H9 (cell line): ENCODE measurements around the gene MINDY4. TPM values are rescaled to one million over a fixed set of nuclear protein-coding genes. Genes with fewer than 3 reads are reported as not detected.

Experiments used
- DNase-seq: peaks from one replicate; pipeline ENCODE4 v3.0.0-alpha.2; 2017
- H2AFZ ChIP-seq: one replicate; pipeline ENCODE4 v1.6.1; 2013; ENCODE audit warnings: mild to moderate bottlenecking, low read length, control low read depth, moderate library complexity
- H2AK5ac ChIP-seq: 2 replicates; pipeline ENCODE4 v1.6.1; 2013; ENCODE audit warnings: low read length, control low read depth, mixed read lengths; ENCODE audit not compliant: insufficient read length
- H2BK120ac ChIP-seq: one replicate; pipeline ENCODE4 v1.6.1; 2013; ENCODE audit warnings: low read depth, mild to moderate bottlenecking, low read length, control low read depth, inconsistent platforms; ENCODE audit not compliant: poor library complexity, severe bottlenecking
- H2BK12ac ChIP-seq: 2 replicates; pipeline ENCODE4 v1.6.1; 2013; ENCODE audit warnings: low read length, control low read depth, mixed read lengths, low read depth; ENCODE audit not compliant: insufficient read length
- H2BK15ac ChIP-seq: 2 replicates; pipeline ENCODE4 v1.6.1; 2013; ENCODE audit warnings: low read depth, low read length, control low read depth
- H2BK20ac ChIP-seq: one replicate; pipeline ENCODE4 v1.6.1; 2013; ENCODE audit warnings: low read depth, mild to moderate bottlenecking, low read length, control low read depth, inconsistent platforms; ENCODE audit not compliant: poor library complexity, severe bottlenecking
- H2BK5ac ChIP-seq: 2 replicates; pipeline ENCODE4 v1.6.1; 2013; ENCODE audit warnings: low read length, control low read depth, mixed read lengths; ENCODE audit not compliant: insufficient read length
- H3K14ac ChIP-seq: 2 replicates; pipeline ENCODE4 v1.6.1; 2013; ENCODE audit warnings: low read length, control low read depth; ENCODE audit not compliant: insufficient read depth
- H3K18ac ChIP-seq: 2 replicates; pipeline ENCODE4 v1.6.1; 2013; ENCODE audit warnings: low read depth, mild to moderate bottlenecking, mixed read lengths, low read length, control low read depth; ENCODE audit not compliant: insufficient read length
- H3K23ac ChIP-seq: 2 replicates; pipeline ENCODE4 v1.6.1; 2013; ENCODE audit warnings: low read length, control low read depth, mixed read lengths, low read depth; ENCODE audit not compliant: insufficient read length
- H3K23me2 ChIP-seq: 2 replicates; pipeline ENCODE4 v1.6.1; 2013; ENCODE audit warnings: low read depth, mild to moderate bottlenecking, mixed read lengths, low read length, control low read depth; ENCODE audit not compliant: insufficient read length, poor library complexity, severe bottlenecking
- H3K27ac ChIP-seq: 2 replicates; pipeline ENCODE4 v1.5.1; 2013; ENCODE audit warnings: low read length, control low read depth, mixed read lengths, low read depth; ENCODE audit not compliant: insufficient read length
- H3K27me3 ChIP-seq: 2 replicates; pipeline ENCODE4 v1.6.1; 2013; ENCODE audit warnings: low read length, control low read depth, inconsistent platforms; ENCODE audit not compliant: insufficient read depth
- H3K4ac ChIP-seq: 2 replicates; pipeline ENCODE4 v1.6.1; 2013; ENCODE audit warnings: low read depth, mild to moderate bottlenecking, control low read depth, inconsistent platforms, low read length, moderate library complexity
- H3K4me1 ChIP-seq: 2 replicates; pipeline ENCODE4 v1.6.1; 2013; ENCODE audit warnings: low read length, control low read depth, inconsistent platforms; ENCODE audit not compliant: insufficient read depth
- H3K4me2 ChIP-seq: 2 replicates; pipeline ENCODE4 v1.6.1; 2013; ENCODE audit warnings: low read length, control low read depth, mixed read lengths; ENCODE audit not compliant: insufficient read length, insufficient read depth
- H3K56ac ChIP-seq: 2 replicates; pipeline ENCODE4 v1.6.1; 2013; ENCODE audit warnings: low read depth, mild to moderate bottlenecking, mixed read lengths, low read length, control low read depth; ENCODE audit not compliant: insufficient read length
- H3K79me1 ChIP-seq: 2 replicates; pipeline ENCODE4 v1.6.1; 2013; ENCODE audit warnings: low read depth, mild to moderate bottlenecking, moderate library complexity, low read length, control low read depth, inconsistent platforms; ENCODE audit not compliant: insufficient read depth, poor library complexity, severe bottlenecking
- H3K79me2 ChIP-seq: 2 replicates; pipeline ENCODE4 v1.6.1; 2013; ENCODE audit warnings: low read length, control low read depth, inconsistent platforms; ENCODE audit not compliant: insufficient read depth
- H3K9ac ChIP-seq: 2 replicates; pipeline ENCODE4 v1.6.1; 2013; ENCODE audit warnings: low read length, control low read depth, mixed read lengths; ENCODE audit not compliant: insufficient read length; ENCODE audit errors: extremely low read depth
- H3K9me3 ChIP-seq: one replicate; pipeline ENCODE4 v1.6.1; 2013; ENCODE audit warnings: low read depth, low read length, inconsistent platforms; ENCODE audit not compliant: control insufficient read depth
- H3T11ph ChIP-seq: one replicate; pipeline ENCODE4 v1.6.1; 2013; ENCODE audit warnings: mild to moderate bottlenecking, low read length, control low read depth, inconsistent platforms
- H4K20me1 ChIP-seq: one replicate; pipeline ENCODE4 v1.6.1; 2013; ENCODE audit not compliant: control insufficient read depth, insufficient read length, insufficient read depth
- H4K5ac ChIP-seq: 2 replicates; pipeline ENCODE4 v1.6.1; 2013; ENCODE audit warnings: low read depth, mild to moderate bottlenecking, mixed read lengths, low read length, control low read depth; ENCODE audit not compliant: insufficient read length
- H4K8ac ChIP-seq: replicated peaks from 2 replicates; pipeline ENCODE4 v1.6.1; 2013; ENCODE audit warnings: low read length, control low read depth, mixed read lengths, low read depth; ENCODE audit not compliant: insufficient read length
- H4K91ac ChIP-seq: 2 replicates; pipeline ENCODE4 v1.6.1; 2013; ENCODE audit warnings: low read depth, mild to moderate bottlenecking, moderate library complexity, mixed read lengths, low read length, control low read depth; ENCODE audit not compliant: insufficient read length
- H3K27ac Mint-ChIP-seq, 3 experiments: 2 replicates in 2 of 3; 3 replicates in 1 of 3; pipeline ENCODE4 v1.8.0; 2020 to 2021; ENCODE audit warnings: mixed read lengths in 3 of 3, mild to moderate bottlenecking in 1 of 3, moderate library complexity in 1 of 3
- H3K27me3 Mint-ChIP-seq: 2 replicates; pipeline ENCODE4 v1.8.0; 2021; ENCODE audit warnings: low read depth, mild to moderate bottlenecking, moderate library complexity, mixed read lengths
- H3K36me3 Mint-ChIP-seq, 3 experiments: 2 replicates in 2 of 3; 3 replicates in 1 of 3; pipeline ENCODE4 v1.8.0; 2020 to 2021; ENCODE audit warnings: low read depth in 3 of 3, mixed read lengths in 3 of 3; ENCODE audit not compliant: insufficient read depth in 1 of 3
- H3K4me1 Mint-ChIP-seq, 2 experiments: 2 replicates each; pipeline ENCODE4 v1.8.0; 2020; ENCODE audit warnings: mixed read lengths in 2 of 2
- H3K4me3 Mint-ChIP-seq, 2 experiments: 2 replicates in 1 of 2; 3 replicates in 1 of 2; pipeline ENCODE4 v1.8.0; 2020 to 2021; ENCODE audit warnings: mild to moderate bottlenecking in 2 of 2, mixed read lengths in 2 of 2, moderate library complexity in 1 of 2
- H3K9me3 Mint-ChIP-seq, 2 experiments: 2 replicates in 1 of 2; 3 replicates in 1 of 2; pipeline ENCODE4 v1.8.0; 2020; ENCODE audit warnings: mild to moderate bottlenecking in 2 of 2, mixed read lengths in 2 of 2, moderate library complexity in 1 of 2
- CTCF ChIP-seq: fragments of 200-600 bp; sonication (generic); conservative IDR thresholded peaks from 3 replicates; pipeline ENCODE4 v1.8.0; 2021; ENCODE audit warnings: antibody characterized with exemption, mild to moderate bottlenecking
- WGBS: extraction: QIAGEN DNeasy Blood & Tissue Kit; methylation state at CpG from one replicate; pipeline ENCODE4 v1.1.7; 2013; ENCODE audit warnings: missing lambda C conversion rate, low lambda C conversion rate, mixed read lengths; ENCODE audit not compliant: insufficient read length; ENCODE audit errors: extremely low coverage; 5-methylcytosine and 5-hydroxymethylcytosine counted together
- total RNA-seq: library from RNA; stranded (reverse); gene quantifications from 2 replicates; pipeline ENCODE4 v1.2.1, GENCODE V29; 2021

The MINDY4 gene
- total RNA-seq, 1 experiment from 2014 or later = 3.1 TPM

- no peak overlapping the region for H3K23ac ChIP-seq
- H3K18ac ChIP-seq = no peak overlapping the region
- Mint-ChIP-seq H3K27ac (peak overlapping the region in 1 of 3 experiments; percentile 74; a peak in 1 of 7 replicates), H3K36me3 (no peaks in the 10 kb centered on the region), H3K27me3 (no peaks in the 10 kb centered on the region; the same call in 1 of the 2 replicates), H3K9me3 (no peaks in the 10 kb centered on the region; a peak in 1 of 5 replicates), H3K4me3 (no peak overlapping the region), H3K4me1 (peaks cover 14 to 19% of the 10 kb centered on the region in 2 experiments)
- H3K79me2 ChIP-seq = no peaks in the 10 kb centered on the region
- H3K4me2 ChIP-seq = no peak overlapping the region
- H2BK5ac ChIP-seq = no peak overlapping the region
- no peak overlapping the region for H4K91ac ChIP-seq
- WGBS = no CpG with 5 or more reads among the region's 7 CpGs
- no peak overlapping the region for H3K27ac ChIP-seq
- no peak overlapping the region for H2BK120ac ChIP-seq
- no peak for DNase-seq
- no peaks in the 10 kb centered on the region for H4K20me1 ChIP-seq
- H2AK5ac ChIP-seq = no peak overlapping the region
- H3K4me1 ChIP-seq = no peaks in the 10 kb centered on the region
- H3K9me3 ChIP-seq = no peaks in the 10 kb centered on the region
- H2BK20ac ChIP-seq = no peak overlapping the region
- H3K27me3 ChIP-seq = 0 out of 2 replicates have a peak, but pooled peaks cover 3% of the 10 kb centered on the region
- H3T11ph ChIP-seq = no peak overlapping the region
- no peaks in the 10 kb centered on the region for H3K79me1 ChIP-seq
- TF ChIP-seq CTCF = no peak
- H3K23me2 ChIP-seq = no peaks in the 10 kb centered on the region
- no peak overlapping the region for H4K5ac ChIP-seq
- H2BK12ac ChIP-seq = no peak overlapping the region
- no peak overlapping the region for H3K4ac ChIP-seq
- no peak overlapping the region for H3K9ac ChIP-seq
- H4K8ac ChIP-seq = peak overlapping the region; percentile 33
- no peak overlapping the region for H3K56ac ChIP-seq
- H3K14ac ChIP-seq = peak overlapping the region; percentile 71; the same call in 1 of the 2 replicates
- no peak overlapping the region; the same call in 1 of the 2 replicates for H2BK15ac ChIP-seq
- H2AFZ ChIP-seq = no peak overlapping the region
Measured at GRCh38 chr7:30848121-30848855, 77.1 kb downstream of the MINDY4 start.
